CD4-positive, alpha-beta T cell treated with Interleukin-1 beta for 1 hour (primary cell): ENCODE measurements around the gene NLGN2.

Experiments used
- DNase-seq, 2 donors: peaks; one replicate each; pipeline ENCODE4 v3.0.0-alpha.2; 2020 to 2022

Gene NLGN2

DNA sequence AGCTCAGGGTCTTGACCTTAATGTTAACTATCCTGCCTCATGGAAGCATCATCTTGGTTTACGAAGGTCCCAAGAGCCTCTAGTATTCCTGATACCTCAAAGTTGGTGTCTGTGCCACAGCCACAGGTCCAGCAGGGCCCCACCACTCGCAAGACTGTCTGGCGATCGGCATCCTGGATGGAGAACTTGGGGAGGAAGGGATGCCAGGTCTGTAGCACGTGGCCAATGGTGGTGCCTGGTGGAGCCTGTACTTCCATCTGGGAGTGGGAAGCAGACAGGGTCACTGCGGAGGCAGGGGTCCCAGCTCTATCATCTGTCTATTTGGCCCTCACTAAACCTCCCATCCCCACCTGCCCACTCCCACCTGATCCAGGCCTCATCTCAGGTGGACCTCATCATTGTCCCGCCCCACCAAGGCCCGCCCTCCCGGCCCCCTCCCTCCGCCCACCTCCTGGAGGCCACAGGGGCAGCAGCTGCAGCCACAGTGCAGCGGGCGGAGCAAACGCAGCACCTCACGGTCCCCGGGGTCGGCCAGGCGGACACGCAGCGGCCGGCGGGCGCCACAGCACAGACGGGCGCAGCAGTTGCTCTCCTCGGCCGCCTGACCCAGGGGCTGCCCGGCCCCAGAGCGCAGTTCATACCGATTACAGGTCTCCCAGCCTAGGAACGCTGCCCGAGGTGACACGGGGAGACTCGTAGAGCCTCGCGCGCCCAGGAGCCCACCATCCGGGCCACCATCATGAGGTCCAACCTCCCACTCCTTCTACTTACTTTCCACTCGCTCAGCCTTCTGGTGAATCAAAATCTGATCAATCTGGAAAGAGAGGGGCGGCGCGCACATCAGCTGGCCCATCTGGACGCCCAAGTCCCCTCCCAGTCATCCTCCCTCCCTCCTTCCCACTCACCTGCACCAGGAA, 14.7 kb upstream of the NLGN2 start:
- DNase-seq: no peak

DNA sequence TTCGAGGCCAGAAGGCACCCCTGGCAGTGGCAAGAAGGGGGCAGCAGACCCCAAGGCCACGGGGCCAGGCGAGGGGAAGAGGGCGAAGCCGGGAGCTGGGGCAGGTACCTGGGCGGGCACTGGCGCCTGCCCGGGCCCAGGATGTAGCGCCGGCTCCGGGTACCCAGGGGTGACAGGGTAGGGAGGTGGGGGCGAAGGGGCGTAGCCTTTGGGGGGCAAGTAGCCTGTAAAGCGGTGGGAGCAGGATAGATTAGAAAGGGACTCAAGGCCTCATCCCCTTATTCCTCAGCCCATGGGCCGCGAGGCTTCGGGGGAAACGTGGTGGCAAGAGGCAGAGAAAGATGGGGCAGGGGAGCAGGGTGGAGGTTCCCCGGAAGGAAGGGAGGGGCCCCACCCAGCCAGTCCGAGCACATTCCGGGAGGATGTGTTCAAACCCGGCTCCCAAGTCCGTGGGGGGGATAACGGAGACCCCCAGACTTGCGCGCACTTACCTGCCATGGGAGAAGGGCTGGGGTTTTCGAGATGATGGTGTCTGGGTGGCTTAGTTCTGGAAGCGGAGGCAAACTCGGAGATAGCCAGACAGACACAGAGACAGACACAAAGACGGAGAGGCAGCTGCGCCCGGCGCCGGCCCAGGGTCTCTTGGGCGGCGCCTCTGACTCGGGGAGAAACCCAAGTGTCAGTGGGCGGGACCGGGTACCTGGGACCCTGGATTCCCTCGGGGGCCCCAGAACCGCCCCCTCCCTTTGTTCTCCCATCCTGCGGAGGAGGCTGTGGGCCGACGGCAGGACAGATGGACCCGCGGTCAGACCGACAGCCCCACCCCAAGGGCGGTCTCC, 13.8 kb upstream of the NLGN2 start:
- peak; percentile 81 to 82 for DNase-seq

DNA sequence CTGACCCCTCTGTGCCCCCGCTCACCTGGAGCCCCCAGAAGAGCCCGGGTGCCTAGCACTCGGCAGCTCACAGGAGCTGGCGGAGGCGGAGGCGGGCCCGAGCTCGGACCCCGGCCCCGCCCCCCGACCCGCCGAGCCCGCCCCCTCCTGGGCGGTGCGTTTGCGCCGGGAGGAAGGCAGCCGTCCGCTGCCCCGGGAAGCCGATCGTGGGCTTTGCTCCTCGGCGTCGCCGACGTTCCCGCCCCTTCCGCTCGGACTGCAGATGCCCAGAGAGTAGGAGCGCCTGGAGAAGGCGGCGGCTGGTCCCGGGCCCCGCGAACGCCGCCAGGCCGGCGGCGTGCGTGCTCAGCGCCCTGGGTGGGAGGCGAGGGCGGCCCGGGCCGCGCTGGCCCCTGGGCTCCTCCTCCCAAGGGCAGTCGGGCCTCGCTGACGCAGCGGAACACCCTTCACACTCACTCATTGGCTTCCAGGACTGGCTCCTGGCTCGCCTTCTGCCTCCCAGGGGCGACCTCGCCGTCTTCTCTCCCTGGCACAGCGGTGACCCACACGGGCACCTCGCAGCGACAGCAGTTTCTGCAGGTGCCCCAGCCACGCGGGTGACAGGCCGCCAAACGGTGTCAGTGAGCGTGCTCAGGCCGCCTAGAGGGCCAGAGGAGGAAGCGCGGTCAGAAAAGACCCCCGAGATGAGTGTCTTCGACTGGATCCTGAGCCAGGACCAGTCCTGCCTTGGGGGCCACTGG, 13.0 kb upstream of the NLGN2 start, which contains the start of gene PLSCR3:
TSS of gene PLSCR3 (minus strand) at position 74 of the 740 bp plus-strand sequence. CDS start 415 bp downstream, outside the sequence.
- DNase-seq: peak; percentile 83 to 85

DNA sequence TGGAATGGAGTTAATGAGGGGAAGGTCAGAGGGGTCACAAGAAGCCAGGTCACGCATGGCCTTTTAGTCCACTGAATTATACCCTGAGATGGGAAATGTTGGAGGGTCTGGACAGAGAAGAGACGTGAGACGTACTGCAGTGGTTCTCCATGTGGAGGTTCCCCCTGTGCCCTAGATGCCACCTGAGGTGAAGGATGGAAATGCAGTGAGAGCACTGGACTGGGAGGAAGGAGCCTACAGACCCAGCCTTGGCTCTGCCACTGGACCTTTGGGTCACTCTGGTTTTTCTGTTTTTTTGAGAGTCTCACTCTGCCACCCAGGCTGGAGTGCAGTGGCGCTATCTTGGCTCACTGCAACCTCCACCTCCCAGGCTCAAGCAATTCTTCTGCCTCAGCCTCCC, 11.5 kb upstream of the NLGN2 start:
- DNase-seq: no peak

DNA sequence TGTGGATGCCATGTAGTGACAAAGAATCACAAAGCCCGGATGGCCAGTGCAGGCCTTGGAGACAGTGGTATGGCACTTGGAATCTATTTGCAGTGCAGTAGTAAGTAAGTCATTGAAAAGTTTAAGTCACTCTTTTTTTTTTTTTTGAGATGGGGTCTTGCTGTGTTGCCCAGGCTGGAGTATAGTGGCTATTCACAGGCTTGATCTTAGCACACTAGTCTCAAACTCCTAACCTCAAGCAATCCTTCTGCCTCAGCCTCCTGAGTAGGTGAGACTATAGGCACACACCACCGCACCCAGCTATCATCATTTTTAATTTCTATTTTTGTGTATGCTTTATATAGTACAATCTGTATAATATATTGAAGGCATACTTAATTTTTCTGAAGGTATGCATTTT, 9.0 kb upstream of the NLGN2 start:
- DNase-seq: no peak

DNA sequence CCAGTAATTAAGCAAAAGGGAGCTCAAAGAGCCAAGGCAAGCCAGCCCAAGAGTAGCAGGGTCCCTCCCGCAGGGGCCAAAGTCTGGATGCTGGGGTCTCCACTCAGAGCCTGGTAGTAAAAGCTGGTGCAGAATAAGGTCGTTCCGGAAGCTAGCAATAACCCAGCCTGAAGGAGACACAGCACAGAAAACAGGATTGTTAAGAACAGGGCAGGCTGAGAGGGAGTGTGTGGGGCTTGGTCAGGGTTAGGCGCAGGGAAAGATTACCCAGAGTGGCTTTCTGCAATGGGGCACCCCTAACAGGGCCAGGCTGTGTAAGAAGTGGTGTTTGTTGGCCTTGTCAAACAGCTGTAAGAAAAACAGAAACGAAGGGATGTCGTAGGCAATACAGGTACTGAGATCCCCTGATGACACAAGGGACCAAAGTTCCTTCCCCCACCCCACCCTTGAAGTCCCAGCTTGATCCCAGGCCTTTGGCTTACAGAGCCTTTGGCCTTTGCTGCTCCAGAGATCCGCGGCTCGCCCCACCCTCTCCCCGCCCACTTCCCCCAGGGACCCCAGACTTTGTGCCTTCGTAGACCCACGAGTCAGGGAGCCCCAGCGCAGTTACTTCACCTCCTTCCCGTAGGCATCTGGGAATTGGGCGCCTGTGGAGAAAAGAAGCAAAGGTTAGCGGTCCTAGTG, 4.5 kb upstream of the NLGN2 start:
- DNase-seq: peak; percentile 25 to 27

DNA sequence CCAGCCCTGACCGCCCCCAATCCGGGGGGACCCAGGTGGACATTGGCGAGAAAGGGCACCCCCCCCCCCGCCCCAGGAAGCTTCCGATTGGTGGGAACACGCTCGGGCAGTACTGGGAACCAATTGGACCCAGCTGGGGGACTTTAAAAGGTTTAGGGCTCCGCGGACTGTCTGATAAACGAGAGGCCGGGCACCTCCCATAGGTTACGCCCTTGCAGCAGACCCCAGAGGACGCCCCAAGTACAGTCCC, 4.0 kb upstream of the NLGN2 start:
- DNase-seq: no peak

DNA sequence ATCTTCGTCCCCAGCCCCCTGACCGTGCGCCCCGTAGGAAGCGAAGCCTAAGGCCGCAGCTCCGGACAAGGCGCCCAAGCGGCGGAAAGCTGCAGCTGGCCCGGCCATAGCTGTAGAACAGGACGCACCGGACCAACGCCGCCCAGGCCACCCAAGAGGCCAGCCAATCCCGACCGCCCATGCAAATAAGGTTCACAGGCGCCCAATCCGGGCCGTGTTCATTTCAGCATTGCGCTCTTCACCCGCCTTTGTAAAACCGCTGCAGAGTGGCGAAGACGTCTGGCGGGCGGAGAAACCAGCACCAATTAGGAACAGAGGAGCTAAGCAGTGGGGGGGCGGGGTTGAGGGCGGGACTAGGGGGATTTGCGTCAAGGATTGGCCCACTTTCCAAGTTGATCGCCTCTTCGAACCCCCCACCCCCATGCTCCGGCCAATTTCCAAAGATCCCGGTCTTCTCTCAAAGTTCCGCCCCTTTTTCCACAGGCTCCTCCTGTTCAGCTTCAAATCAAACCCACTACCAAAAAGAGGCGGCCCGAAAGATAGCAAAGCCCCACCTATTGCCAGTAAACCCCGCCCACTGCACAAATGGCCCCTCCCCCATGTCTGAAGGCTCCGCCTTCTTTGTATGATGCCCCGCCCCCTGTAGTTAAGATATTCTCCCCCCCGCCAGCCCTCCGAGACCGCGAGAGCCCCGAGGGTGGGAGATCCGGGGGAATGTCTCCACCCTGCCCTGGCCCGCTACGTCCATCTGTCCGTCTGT, 3.5 kb upstream of the NLGN2 start, which contains the start of gene TMEM256:
TSS of gene TMEM256 (minus strand) at position 121 of the 760 bp plus-strand sequence. CDS start at position 108, 13 bp downstream.
- DNase-seq: peak; percentile 97

DNA sequence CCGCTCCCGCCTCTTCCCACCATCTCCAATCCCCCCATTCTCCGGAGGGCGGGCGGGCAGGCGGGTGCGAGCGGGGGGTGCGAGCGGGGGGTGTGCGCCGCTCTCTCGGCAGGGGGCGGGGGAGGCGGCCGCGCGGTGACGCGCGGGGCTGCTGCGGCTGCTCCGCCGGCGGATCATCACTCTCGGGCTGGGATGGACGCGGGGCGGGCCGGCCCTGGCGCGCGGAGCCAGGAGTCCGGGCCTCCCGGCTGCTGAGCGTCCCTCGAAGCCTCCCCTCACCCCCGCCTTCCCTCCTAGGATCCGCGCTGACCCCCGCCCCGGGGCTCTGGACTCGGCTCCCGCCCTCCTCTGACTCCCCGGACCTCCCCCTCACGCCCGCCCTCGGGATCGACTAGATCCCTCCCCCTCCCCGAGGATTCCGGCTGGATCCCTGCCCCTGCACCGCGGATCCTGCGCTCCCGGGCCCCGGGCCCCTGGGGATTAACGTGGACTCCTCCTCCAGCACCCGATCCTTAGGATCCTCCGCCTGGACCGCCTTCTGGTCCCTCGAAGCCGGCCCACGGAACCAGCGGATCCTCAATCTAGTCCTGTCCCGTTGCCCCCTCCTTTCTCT, 2.8 kb upstream of the NLGN2 start:
- DNase-seq: peak; percentile 77 to 78

DNA sequence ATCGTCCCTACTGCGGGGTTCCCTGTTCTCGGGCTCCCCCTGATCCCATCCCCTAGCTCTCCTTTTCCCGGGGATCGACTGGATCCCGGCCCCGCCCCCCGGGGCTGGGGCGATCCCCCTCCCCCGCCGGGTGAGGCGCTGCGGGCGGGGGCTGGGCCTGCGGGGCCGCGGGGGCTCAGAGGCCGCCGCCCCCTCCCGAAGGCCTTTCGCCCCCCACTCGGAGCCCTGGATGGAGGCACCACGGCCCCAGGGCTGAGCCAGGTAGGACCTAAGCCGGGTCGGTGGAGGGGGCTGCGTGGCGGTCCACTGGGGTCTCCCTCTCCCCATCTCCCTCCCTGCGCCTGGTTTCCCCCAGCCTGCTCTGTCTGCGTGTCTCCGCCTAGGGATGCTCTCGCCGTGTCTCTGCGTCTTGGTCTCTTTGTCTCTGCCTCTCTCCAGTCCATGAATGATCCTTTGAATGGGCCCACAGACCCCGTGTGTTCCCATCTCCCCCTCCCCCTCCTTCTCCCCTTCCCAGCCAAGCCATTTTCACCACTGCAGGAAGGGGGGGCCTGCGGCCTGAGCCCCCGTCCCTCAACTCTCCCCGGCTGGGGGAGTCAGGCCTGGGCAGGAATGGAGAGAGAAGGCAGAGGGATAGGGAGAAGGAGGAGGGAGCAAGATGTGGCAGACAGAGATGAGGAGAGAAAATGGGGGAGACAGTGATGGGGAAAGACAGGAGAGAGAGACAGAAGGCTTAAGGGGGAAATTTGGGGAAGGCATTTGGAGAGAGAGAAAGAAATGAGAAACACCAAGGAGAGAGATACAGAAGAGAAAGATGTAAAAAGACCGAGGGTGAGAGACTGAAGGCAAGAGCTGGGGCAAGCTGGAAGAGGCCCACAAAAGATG, 2.1 kb upstream of the NLGN2 start:
- no peak for DNase-seq

DNA sequence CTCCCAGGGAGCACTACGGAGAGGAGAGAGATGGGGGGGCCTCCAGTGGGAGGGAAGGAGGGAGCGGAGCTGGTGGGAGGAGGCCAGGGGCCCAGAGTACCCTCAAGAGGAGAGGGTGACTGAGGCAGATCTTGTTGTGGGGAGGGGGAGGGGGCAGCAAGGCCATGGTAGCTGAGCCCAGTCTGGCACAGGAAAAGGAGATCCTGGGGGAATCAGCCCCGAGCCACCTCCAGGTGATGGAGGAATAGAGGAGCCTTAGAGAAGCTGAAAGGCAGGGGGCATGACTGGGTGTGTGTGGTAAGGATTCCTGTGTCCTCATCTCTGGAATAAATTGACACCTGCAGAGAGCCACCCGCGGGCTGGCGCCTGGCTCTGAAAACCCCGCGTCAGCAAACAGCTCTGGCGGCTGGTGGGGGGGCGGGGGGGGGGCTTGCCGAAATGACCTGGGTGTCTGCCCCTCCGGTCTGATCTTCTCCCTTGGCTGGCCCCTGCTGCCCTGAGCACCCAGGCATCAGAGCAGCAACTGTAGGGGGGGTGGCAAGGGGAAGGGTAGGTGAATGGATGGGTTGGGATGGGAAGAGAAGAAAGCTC, 1.3 kb upstream of the NLGN2 start:
- no peak for DNase-seq

DNA sequence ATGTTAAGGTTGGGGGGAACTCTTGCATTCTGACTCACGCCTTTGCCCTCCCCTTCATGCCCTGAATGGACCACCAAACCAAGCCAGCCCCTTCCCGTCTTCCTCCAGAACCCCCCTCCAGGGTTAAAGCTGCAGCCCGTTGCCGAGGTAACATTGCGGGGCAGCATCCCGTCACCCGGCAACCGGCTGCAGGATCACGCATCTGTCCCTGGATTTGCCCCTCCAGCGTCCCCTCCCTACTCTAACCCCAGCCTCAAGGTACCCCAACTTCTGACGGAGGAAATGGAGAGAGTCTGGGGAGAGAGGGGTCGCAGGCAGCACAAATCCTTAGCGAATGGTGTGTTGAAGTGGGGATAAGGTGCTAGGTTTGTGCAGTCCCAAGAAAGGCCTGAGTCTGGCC, 563 bp upstream of the NLGN2 start:
- DNase-seq: no peak

DNA sequence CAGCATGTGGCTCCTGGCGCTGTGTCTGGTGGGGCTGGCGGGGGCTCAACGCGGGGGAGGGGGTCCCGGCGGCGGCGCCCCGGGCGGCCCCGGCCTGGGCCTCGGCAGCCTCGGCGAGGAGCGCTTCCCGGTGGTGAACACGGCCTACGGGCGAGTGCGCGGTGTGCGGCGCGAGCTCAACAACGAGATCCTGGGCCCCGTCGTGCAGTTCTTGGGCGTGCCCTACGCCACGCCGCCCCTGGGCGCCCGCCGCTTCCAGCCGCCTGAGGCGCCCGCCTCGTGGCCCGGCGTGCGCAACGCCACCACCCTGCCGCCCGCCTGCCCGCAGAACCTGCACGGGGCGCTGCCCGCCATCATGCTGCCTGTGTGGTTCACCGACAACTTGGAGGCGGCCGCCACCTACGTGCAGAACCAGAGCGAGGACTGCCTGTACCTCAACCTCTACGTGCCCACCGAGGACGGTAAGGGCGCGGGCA, 645 bp downstream of the NLGN2 start:
- DNase-seq: peak; percentile 46 to 52

DNA sequence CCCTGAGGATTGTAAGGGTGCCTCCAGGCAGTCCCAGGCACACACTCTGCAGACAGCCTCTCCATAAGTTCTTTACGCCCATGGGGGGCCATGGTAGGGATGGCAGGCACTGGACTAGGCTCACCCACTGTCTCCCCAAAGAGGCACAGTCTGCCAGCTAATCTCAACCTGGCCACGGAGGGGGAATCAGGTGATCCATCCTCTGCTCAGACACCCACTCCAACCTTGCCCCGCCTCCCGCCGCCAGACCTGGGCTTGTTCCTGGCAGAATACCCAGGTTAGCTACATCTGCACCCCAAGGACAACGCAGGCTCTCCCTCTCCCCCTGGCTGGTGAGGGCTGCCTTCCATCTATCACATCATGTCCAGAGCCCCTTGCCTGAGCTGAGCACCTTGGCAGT, 1.2 kb downstream of the NLGN2 start:
- no peak for DNase-seq

DNA sequence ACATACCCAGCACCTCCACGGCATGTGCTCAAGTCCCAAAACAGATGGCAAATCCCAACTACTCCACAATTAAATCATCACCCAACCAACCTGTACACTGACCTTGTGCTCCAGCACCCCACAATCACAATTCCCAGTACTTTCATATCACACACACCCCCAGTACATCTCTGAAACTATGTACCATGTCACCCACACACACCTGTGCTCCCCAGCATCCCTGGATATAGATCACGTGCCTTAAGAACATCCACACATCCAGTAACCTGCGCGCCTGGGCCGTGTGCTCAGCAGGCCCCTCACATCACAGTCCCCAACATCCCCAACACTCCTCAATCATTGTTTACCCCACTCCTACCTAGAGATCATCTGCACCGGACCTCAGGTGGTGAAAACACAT, 2.1 kb downstream of the NLGN2 start:
- no peak for DNase-seq

DNA sequence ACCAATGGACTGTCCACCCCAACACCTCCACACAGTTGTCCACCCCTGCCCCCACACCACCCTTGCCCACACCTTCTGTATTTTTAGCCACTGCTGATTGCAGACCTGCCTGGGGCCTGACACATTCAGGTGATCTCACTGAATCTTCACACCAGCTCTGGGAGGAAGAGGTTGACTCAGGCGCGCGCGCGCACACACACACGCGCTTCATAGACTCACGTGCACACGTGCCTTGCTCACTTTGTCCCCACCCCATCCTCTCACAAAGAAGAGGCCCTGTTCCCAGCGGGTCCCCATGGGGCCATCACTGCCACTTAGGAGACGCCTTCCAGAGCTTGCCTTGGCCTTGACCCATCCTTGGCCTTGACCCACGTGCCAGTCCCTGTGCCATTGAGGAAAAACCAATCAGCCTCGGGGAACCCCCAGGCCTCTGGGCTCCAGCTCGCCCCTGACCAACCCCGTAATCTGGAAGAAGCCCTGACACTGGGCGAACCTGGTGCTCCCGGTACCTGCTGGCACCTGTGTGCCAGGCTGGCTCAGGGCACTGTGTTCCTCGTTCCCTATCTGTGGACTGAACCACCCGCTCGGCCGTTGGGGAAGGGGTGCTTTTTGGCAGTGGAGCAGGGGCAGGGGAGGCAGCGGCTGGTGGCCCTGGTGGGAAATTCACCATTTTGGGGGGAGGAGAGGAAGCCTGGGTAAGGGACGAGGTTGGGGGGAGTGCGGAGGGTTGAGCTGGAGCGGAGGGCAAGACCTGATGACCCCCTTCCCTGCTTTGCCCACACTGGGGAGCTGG, 3.2 kb downstream of the NLGN2 start:
- DNase-seq: no peak

DNA sequence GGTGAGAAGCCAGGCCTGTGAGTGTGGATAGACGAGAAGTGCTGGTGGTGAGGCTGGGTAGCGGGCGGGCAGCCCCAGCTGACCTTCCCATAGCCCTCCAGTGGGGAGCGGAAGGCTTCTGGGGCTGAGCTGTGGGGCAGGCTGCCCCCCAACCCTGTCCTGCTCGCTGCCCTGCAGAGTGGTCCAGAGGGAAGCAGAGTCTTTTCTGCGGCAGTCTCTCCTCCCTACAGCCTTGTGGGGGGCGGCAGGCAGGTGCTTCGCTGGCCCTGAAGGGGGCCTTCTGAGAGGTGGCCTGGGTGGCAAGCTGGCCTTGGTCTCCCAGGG, 3.7 kb downstream of the NLGN2 start:
- no peak for DNase-seq

DNA sequence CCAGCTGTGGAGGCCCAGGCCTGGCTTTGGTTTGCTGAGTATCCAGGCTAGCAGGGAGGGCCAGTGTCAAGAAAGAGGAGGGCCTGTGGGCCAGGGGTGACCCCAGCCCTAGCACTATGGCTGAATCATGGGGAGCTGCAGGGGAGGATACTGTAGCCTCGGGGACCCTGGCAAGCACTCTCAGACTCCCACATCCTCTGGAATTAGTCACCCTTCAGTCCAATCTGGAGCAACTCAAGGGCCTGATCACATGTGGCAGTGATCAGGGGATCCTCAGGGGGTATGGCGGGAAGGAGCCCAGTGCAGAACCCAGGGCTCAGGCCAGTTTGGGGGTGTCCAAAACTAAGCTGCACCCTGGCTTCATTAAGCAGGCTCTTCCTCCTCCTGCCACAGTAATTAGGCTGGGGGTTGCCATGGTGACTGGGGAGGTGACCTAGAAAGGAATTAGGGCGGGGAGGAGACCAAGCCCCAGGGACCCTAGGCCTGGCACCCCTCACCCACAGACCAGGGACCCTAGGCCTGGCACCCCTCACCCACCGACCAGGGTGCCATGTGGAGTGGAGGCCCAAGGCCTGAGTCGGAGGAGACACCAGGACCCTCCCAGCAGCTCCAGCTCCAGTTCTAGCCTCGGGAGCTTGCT, 5.8 kb downstream of the NLGN2 start:
- DNase-seq: no peak

DNA sequence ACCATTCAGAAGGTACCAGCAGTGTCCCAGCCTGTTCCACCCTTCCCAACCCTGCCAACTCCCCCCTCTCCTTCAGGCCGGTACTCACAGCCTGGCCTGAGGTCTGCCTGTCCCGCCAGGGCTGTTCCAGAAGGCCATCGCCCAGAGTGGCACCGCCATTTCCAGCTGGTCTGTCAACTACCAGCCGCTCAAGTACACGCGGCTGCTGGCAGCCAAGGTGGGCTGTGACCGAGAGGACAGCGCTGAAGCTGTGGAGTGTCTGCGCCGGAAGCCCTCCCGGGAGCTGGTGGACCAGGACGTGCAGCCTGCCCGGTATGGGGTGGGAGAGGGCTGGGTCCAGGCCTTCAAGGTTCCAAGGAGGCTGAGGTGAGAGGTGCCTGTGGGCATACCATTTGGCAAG, 7.2 kb downstream of the NLGN2 start:
- DNase-seq: no peak
